ENCODE results near the gene SLC35B2.
A peak's percentile ranks its signal among the peaks of the same experiment; 100 is the strongest.

Gene SLC35B2

GRCh38 chr6:44257025-44257752 lies at the start of gene SLC35B2:
Gene SLC35B2, minus strand, starts transcription at chr6:44257528. Its CDS starts 118 bp downstream, at chr6:44257410.
- DNase-seq = peak; percentile 71

- DNase-seq = no peak
These were observed 49.4 kb upstream of the SLC35B2 start for GRCh38 chr6:44306710-44307109.

GRCh38 chr6:44305200-44305725 lies 47.9 kb upstream of the SLC35B2 start:
- no peak for DNase-seq

GRCh38 chr6:44304282-44305199 lies 47.2 kb upstream of the SLC35B2 start:
- peak; percentile 40 for DNase-seq

- no peak for DNase-seq
These were observed 46.5 kb upstream of the SLC35B2 start for GRCh38 chr6:44303842-44304241.

- no peak for DNase-seq
These were observed 45.5 kb upstream of the SLC35B2 start for GRCh38 chr6:44302856-44303255.

- no peak for DNase-seq
These were observed 44.6 kb upstream of the SLC35B2 start for GRCh38 chr6:44301782-44302564.

- DNase-seq = no peak
These were observed 43.8 kb upstream of the SLC35B2 start for GRCh38 chr6:44301106-44301505.

- DNase-seq = no peak
These were observed 43.0 kb upstream of the SLC35B2 start for GRCh38 chr6:44300292-44300823.

- DNase-seq = no peak
These were observed 41.5 kb upstream of the SLC35B2 start for GRCh38 chr6:44298864-44299263.

- DNase-seq = no peak
These were observed 40.9 kb upstream of the SLC35B2 start for GRCh38 chr6:44298055-44298803.

- DNase-seq = peak; percentile 44
These were observed 40.0 kb upstream of the SLC35B2 start for GRCh38 chr6:44297063-44298038.

- DNase-seq = no peak
These were observed 37.8 kb upstream of the SLC35B2 start for GRCh38 chr6:44294832-44295791.

GRCh38 chr6:44292661-44293365 lies 35.5 kb upstream of the SLC35B2 start:
- no peak for DNase-seq

- no peak for DNase-seq
These were observed 34.5 kb upstream of the SLC35B2 start for GRCh38 chr6:44291841-44292240.

- DNase-seq = no peak
These were observed 32.5 kb upstream of the SLC35B2 start for GRCh38 chr6:44289726-44290260.

- no peak for DNase-seq
These were observed 29.4 kb upstream of the SLC35B2 start for GRCh38 chr6:44286747-44287146.

GRCh38 chr6:44286285-44286565 lies 28.9 kb upstream of the SLC35B2 start:
- no peak for DNase-seq
